Loucy (cell line): ENCODE measurements around the gene LCN10.

Experiments used
- EZH2phosphoT487 ChIP-seq: fragments of 200-600 bp; IDR thresholded peaks from 2 replicates; pipeline ENCODE4 v1.6.1; 2018; ENCODE audit warnings: antibody characterized with exemption, mild to moderate bottlenecking, moderate library complexity, borderline replicate concordance
- TF ChIP-seq, protein P1 (sequence below): fragments of 200-600 bp; sonication (generic); conservative IDR thresholded peaks from 2 replicates; pipeline ENCODE4 v1.5.1; 2014; ENCODE audit warnings: mild to moderate bottlenecking, antibody characterized with exemption, low read length

DNA sequence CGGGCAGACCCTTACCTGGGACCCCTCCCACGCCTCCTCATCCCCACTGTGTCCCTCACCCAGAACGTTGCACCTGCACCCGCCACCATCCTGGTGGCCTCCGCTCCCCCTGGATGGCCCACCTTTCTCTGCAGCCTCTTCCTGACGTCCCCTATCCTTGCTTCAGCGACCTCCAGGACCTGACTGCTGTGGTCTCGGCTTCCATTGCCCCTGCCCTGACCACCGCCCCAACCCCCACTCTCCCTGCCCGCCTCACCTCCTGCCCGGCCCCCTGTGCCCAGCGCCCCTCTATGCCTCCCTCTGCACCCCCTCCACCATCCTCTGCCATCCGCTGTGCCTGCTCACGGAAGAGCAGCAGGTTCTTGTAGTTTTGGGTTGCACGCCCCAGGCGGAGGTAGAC is 2.2 kb downstream of the LCN10 start:
- TF ChIP-seq, protein P1, sequence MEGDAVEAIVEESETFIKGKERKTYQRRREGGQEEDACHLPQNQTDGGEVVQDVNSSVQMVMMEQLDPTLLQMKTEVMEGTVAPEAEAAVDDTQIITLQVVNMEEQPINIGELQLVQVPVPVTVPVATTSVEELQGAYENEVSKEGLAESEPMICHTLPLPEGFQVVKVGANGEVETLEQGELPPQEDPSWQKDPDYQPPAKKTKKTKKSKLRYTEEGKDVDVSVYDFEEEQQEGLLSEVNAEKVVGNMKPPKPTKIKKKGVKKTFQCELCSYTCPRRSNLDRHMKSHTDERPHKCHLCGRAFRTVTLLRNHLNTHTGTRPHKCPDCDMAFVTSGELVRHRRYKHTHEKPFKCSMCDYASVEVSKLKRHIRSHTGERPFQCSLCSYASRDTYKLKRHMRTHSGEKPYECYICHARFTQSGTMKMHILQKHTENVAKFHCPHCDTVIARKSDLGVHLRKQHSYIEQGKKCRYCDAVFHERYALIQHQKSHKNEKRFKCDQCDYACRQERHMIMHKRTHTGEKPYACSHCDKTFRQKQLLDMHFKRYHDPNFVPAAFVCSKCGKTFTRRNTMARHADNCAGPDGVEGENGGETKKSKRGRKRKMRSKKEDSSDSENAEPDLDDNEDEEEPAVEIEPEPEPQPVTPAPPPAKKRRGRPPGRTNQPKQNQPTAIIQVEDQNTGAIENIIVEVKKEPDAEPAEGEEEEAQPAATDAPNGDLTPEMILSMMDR = no peak
- no peak for TF ChIP-seq EZH2phosphoT487
